ENCODE data around the gene SND1.

GRCh38 chr7:128025819-128026218 is 373.8 kb downstream of the SND1 start:
- no peak for TF ChIP-seq CTCF (IDR thresholded peaks at IDR 0.05; ENCODE audit: low read depth, low read length, poor library complexity, severe bottlenecking)
- TF ChIP-seq EZH2phosphoT487 (IDR thresholded peaks at IDR 0.05; ENCODE audit: borderline replicate concordance, low read length): no peak
